Tibial nerve (tissue), 4 donors: ENCODE measurements around the gene ZDHHC24. TPM values are rescaled to one million over a fixed set of nuclear protein-coding genes. Genes with fewer than 3 reads are reported as not detected.
"Not testable (repeated sequence)": the region's sequence is repeated elsewhere in the genome, so short reads cannot be mapped to it uniquely, and the experiment has no call there.

ENCODE experiments used
- DNase-seq, 2 donors: peaks; one replicate each; pipeline ENCODE4 v3.0.0-alpha.2; 2019; ENCODE audit warnings: low spot score in 2 of 2
- H3K27ac ChIP-seq, 4 donors: fragments of 200-600 bp; sonication (generic) in 3 of 4; one replicate each; pipeline ENCODE4 v1.5.1; 2017 to 2019; ENCODE audit warnings: mild to moderate bottlenecking in 1 of 4
- H3K27me3 ChIP-seq, 2 donors: fragments of 200-600 bp; sonication (generic) in 1 of 2; one replicate each; pipeline versions ENCODE4 v1.5.1 to v1.6.0; 2017 to 2019
- H3K36me3 ChIP-seq, 3 donors: fragments of 200-600 bp; sonication (generic); one replicate each; pipeline ENCODE4 v1.5.1; 2018 to 2019
- H3K4me1 ChIP-seq, 4 donors: fragments of 200-600 bp; sonication (generic) in 3 of 4; one replicate each; pipeline ENCODE4 v1.5.1; 2017 to 2019
- H3K4me3 ChIP-seq, 4 donors: fragments of 200-600 bp; sonication (generic) in 3 of 4; one replicate each; pipeline ENCODE4 v1.5.1; 2017 to 2019; ENCODE audit warnings: mild to moderate bottlenecking in 1 of 4, moderate library complexity in 1 of 4
- H3K9me3 ChIP-seq, 4 donors: fragments of 200-600 bp; sonication (generic) in 3 of 4; one replicate each; pipeline ENCODE4 v1.5.1; 2017 to 2019
- CTCF ChIP-seq, 5 experiments: fragments of 200-600 bp in 3 of 5; fragments of 450-650 bp in 2 of 5; sonication (generic) in 3 of 5; IDR thresholded peaks; one replicate each; pipeline ENCODE4 v1.5.1; 2016 to 2019; ENCODE audit warnings: antibody characterized with exemption in 5 of 5, mild to moderate bottlenecking in 3 of 5, moderate library complexity in 2 of 5
- EP300 ChIP-seq, 2 donors: sonication (generic); formaldehyde crosslinking; IDR thresholded peaks; one replicate each; pipeline ENCODE4 v1.6.1; 2017; ENCODE audit warnings: antibody characterized with exemption in 2 of 2, mild to moderate bottlenecking in 1 of 2
- POLR2A ChIP-seq, 2 donors: fragments of 450-650 bp; IDR thresholded peaks; one replicate each; pipeline ENCODE4 v1.6.1; 2017; ENCODE audit warnings: antibody characterized with exemption in 2 of 2, mild to moderate bottlenecking in 2 of 2, moderate library complexity in 2 of 2
- WGBS, 2 donors: methylation state at CpG; one replicate each; pipeline ENCODE4 v1.1.5; 2018; 5-methylcytosine and 5-hydroxymethylcytosine counted together
- total RNA-seq, 4 donors: library from RNA; depleted of rRNA; stranded (reverse); fragments of >200 nt; gene quantifications; one replicate each; pipeline ENCODE4 v1.1.0, GENCODE V29; 2016

ZDHHC24 gene
- total RNA-seq, 4 donors from 2014 or later = 15.3 to 17.7 (median 16.6) TPM

- H3K4me3 ChIP-seq = peak within 1 kb of the TSS; percentile 37 to 74 (median 66)
- peaks cover 0 to 38% (median 26%) of the 10 kb centered on the region in 4 donors for H3K4me1 ChIP-seq
- TF ChIP-seq POLR2A (IDR thresholded peaks at IDR 0.05) (peak; percentile 79 to 91), EP300 (IDR thresholded peaks at IDR 0.05) (peak; percentile 98), CTCF (IDR thresholded peaks at IDR 0.05) (peak; percentile 56 to 90 (median 75))
- 13 to 22% methylated on average over 40 to 63 of the region's 68 CpGs for WGBS, 2 donors
- H3K27ac ChIP-seq = peak within 1 kb of the TSS; percentile 33 to 89 (median 86)
- no peaks in the 10 kb centered on the region for H3K9me3 ChIP-seq
- no peaks in the 10 kb centered on the region for H3K27me3 ChIP-seq
- peak; percentile 95 to 97 for DNase-seq
- H3K36me3 ChIP-seq = no peaks in the 10 kb centered on the region
Observed at GRCh38 chr11:66592457-66593302, 46.8 kb upstream of the ZDHHC24 start, which contains the start of the genes CCDC87 and CCS. Gene CCDC87 (minus strand): TSS chr11:66593063. CDS start chr11:66593015, 48 bp downstream. Gene CCS (plus strand): TSS chr11:66593185. CDS start chr11:66593262, 77 bp downstream.

- no peak for TF ChIP-seq POLR2A (IDR thresholded peaks at IDR 0.05)
- TF ChIP-seq EP300 (IDR thresholded peaks at IDR 0.05) = no peak
- no peak for TF ChIP-seq CTCF (IDR thresholded peaks at IDR 0.05)
- Histone ChIP-seq H3K9me3 (no peaks in the 10 kb centered on the region), H3K27me3 (no peaks in the 10 kb centered on the region), H3K27ac (no peak overlapping the region), H3K4me1 (peaks cover 0 to 34% (median 26%) of the 10 kb centered on the region in 4 donors), H3K4me3 (no peak overlapping the region), H3K36me3 (no peaks in the 10 kb centered on the region)
- DNase-seq = no peak
- WGBS, 2 donors = 86 to 88% methylated on average over 2 of the region's 2 CpGs
Observed at GRCh38 chr11:66591175-66591574, 45.3 kb upstream of the ZDHHC24 start.

- Histone ChIP-seq H3K9me3 (no peaks in the 10 kb centered on the region), H3K27me3 (no peaks in the 10 kb centered on the region), H3K36me3 (no peaks in the 10 kb centered on the region), H3K4me3 (no peak overlapping the region), H3K4me1 (peaks cover 0 to 25% (median 21%) of the 10 kb centered on the region in 4 donors), H3K27ac (no peak overlapping the region)
- TF ChIP-seq POLR2A (IDR thresholded peaks at IDR 0.05) = no peak
- no peak for TF ChIP-seq CTCF (IDR thresholded peaks at IDR 0.05)
- TF ChIP-seq EP300 (IDR thresholded peaks at IDR 0.05) = no peak
- 97 to 98% methylated on average over 7 of the region's 7 CpGs for WGBS, 2 donors
- DNase-seq = no peak
Observed at GRCh38 chr11:66589996-66590675, 44.3 kb upstream of the ZDHHC24 start.

- not testable (repeated sequence) for H3K9me3 ChIP-seq, H3K27me3 ChIP-seq, H3K4me3 ChIP-seq, H3K27ac ChIP-seq, H3K36me3 ChIP-seq, DNase-seq
- H3K4me1 ChIP-seq = peaks cover 0 to 17% (median 16%) of the 10 kb centered on the region in 4 donors
- WGBS, 2 donors = 53 to 78% methylated on average over 2 of the region's 2 CpGs
Observed at GRCh38 chr11:66589315-66589714, 43.5 kb upstream of the ZDHHC24 start.

- Histone ChIP-seq H3K36me3 (no peaks in the 10 kb centered on the region), H3K4me1 (peaks cover 0 to 2% (median 0%) of the 10 kb centered on the region in 4 donors), H3K27ac (no peak overlapping the region), H3K27me3 (no peaks in the 10 kb centered on the region), H3K9me3 (peaks cover 0 to 8% (median 0%) of the 10 kb centered on the region in 4 donors), H3K4me3 (no peak overlapping the region)
- TF ChIP-seq CTCF (IDR thresholded peaks at IDR 0.05) (no peak), EP300 (IDR thresholded peaks at IDR 0.05) (no peak), POLR2A (IDR thresholded peaks at IDR 0.05) (no peak)
- DNase-seq = no peak
- 43 to 51% methylated on average over 2 of the region's 2 CpGs for WGBS, 2 donors
Observed at GRCh38 chr11:66586136-66586535, 40.3 kb upstream of the ZDHHC24 start.

GRCh38 chr11:66585447-66585846 lies 39.6 kb upstream of the ZDHHC24 start:
- DNase-seq, H3K27me3 ChIP-seq, H3K4me1 ChIP-seq, H3K36me3 ChIP-seq, H3K4me3 ChIP-seq, H3K9me3 ChIP-seq, H3K27ac ChIP-seq: not testable (repeated sequence)
- 100% methylated on average over 1 of the region's 1 CpG for WGBS, 2 donors

- H3K9me3 ChIP-seq, H3K4me3 ChIP-seq, H3K36me3 ChIP-seq, H3K27me3 ChIP-seq, H3K27ac ChIP-seq, DNase-seq: not testable (repeated sequence)
- WGBS, 2 donors = 85 to 87% methylated on average over 3 of the region's 3 CpGs
- peaks cover 0 to 12% (median 0%) of the 10 kb centered on the region in 4 donors for H3K4me1 ChIP-seq
Observed at GRCh38 chr11:66582565-66583147, 36.8 kb upstream of the ZDHHC24 start.
